ENCODE data around the gene SERINC4.

DNA sequence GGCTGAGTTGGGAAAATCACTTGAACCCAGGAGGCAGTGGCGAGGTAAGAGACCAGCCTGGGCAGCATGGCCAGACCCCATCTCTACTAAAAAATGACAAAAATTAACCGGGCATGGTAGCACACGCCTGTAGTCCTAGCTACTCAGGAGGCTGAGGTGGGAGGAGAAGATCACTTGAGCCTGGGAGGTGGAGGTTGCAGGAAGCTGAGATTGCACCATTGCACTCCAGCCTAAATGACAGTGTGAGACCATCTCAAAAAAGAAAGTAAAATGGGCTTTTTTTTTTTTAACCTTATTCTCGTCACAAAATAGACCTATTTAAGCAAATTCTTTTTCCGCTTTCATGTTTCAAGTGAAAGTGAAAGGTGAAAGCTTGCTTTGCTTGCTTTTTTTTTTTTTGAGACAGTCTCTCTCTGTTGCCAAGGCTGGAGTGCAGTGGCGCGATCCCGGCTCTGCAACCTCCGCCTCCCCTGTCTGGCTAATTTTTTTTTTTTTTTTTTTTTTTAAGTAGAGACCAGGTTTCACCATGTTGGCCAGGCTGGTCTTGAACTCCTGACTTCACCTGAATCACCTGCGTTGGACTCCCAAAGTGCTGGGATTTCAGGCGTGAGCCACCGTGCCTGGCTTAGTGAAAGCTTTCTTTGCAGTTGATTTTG, 50.2 kb downstream of the SERINC4 start:
- no peak for TF ChIP-seq CTBP1 (IDR thresholded peaks at IDR 0.05; ENCODE audit: borderline replicate concordance)
- no peak for TF ChIP-seq FOXM1 (IDR thresholded peaks at IDR 0.05; ENCODE audit: borderline replicate concordance)
- no peak for TF ChIP-seq SP1 (IDR thresholded peaks at IDR 0.05)
- TF ChIP-seq BHLHE40 (IDR thresholded peaks at IDR 0.05; ENCODE audit: borderline replicate concordance), result no peak
- TF ChIP-seq ELF4 (IDR thresholded peaks at IDR 0.05), result no peak
- no peak for TF ChIP-seq FOXK2 (IDR thresholded peaks at IDR 0.05)
- TF ChIP-seq LEF1 (IDR thresholded peaks at IDR 0.05; ENCODE audit: borderline replicate concordance), result no peak
- no peak for TF ChIP-seq ARNT (IDR thresholded peaks at IDR 0.05)
- no peak for TF ChIP-seq HDGF (IDR thresholded peaks at IDR 0.05; ENCODE audit: borderline replicate concordance)

Data from HEK293T (cell line).